ENCODE data around the gene TEX36.

DNA sequence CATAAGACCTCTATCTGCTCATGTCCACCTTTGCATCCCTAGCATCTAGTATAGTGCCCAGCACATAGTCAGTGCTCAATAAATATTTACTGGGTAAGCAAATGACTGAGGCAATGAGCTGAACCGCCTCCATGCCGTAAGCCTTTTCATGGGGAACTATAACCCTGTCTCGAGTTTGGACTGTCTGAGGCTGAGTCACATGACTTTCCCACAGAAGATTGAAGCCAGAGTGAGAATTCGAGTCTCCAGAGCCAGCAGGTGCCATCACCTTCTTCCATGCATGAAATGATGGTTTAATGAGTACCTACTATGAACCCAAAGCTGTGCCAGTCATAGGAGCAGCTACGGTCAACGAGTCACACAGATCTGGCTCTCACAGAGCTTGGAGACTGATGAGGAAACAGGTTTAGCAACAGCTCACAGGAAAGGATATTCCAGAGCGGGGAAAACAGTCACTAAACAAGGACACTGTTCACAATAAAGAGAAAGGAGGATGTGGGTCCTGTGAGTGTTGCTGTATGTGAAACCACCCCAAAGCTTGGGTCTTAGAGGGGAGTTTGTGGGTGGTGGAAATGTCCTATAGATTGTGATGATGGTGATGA lies 75.2 kb downstream of the TEX36 start:
- no peak for TF ChIP-seq POLR2A (IDR thresholded peaks at IDR 0.05; ENCODE audit: borderline replicate concordance, extremely low read depth, insufficient read depth, insufficient read length)
- TF ChIP-seq POLR2AphosphoS5 (IDR thresholded peaks at IDR 0.05; ENCODE audit: low read depth, low read length), result no peak
- no peak for TF ChIP-seq CTCF (IDR thresholded peaks at IDR 0.05 in 2 of 3, conservative IDR thresholded peaks at IDR 0.05 in 1 of 3; ENCODE audit: borderline replicate concordance in 1 of 3, insufficient read depth in 1 of 3, low read depth in 2 of 3, low read length in 2 of 3)
- TF ChIP-seq, protein P1, sequence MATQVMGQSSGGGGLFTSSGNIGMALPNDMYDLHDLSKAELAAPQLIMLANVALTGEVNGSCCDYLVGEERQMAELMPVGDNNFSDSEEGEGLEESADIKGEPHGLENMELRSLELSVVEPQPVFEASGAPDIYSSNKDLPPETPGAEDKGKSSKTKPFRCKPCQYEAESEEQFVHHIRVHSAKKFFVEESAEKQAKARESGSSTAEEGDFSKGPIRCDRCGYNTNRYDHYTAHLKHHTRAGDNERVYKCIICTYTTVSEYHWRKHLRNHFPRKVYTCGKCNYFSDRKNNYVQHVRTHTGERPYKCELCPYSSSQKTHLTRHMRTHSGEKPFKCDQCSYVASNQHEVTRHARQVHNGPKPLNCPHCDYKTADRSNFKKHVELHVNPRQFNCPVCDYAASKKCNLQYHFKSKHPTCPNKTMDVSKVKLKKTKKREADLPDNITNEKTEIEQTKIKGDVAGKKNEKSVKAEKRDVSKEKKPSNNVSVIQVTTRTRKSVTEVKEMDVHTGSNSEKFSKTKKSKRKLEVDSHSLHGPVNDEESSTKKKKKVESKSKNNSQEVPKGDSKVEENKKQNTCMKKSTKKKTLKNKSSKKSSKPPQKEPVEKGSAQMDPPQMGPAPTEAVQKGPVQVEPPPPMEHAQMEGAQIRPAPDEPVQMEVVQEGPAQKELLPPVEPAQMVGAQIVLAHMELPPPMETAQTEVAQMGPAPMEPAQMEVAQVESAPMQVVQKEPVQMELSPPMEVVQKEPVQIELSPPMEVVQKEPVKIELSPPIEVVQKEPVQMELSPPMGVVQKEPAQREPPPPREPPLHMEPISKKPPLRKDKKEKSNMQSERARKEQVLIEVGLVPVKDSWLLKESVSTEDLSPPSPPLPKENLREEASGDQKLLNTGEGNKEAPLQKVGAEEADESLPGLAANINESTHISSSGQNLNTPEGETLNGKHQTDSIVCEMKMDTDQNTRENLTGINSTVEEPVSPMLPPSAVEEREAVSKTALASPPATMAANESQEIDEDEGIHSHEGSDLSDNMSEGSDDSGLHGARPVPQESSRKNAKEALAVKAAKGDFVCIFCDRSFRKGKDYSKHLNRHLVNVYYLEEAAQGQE (IDR thresholded peaks at IDR 0.05; ENCODE audit: low read depth), result no peak
- no peak for TF ChIP-seq CEBPB (IDR thresholded peaks at IDR 0.05; ENCODE audit: low read depth)

Measured in HCT116 (cell line).